Right lobe of liver (tissue), 4 donors: ENCODE data around the gene TBCEL.

Experiments
- CTCF ChIP-seq, 4 donors: fragments of 200-600 bp in 3 of 4; fragments of 450-650 bp in 1 of 4; IDR thresholded peaks; one replicate each; pipeline versions ENCODE4 v1.5.1 to v1.8.0; 2016 to 2022; ENCODE audit warnings: antibody characterized with exemption in 4 of 4, mild to moderate bottlenecking in 2 of 4
- POLR2A ChIP-seq: fragments of 450-650 bp; IDR thresholded peaks from one replicate; pipeline ENCODE4 v1.6.1; 2017; ENCODE audit warnings: antibody characterized with exemption, mild to moderate bottlenecking
- donor health status: DM: no; HTN: no; CAD: no.
- donor health status: DM: no; HTN: no; CAD: no.
- donor health status: DM: no; HTN: yes; CAD: no.

GRCh38 chr11:121123496-121124069 is 99.7 kb downstream of the TBCEL start:
- TF ChIP-seq CTCF (IDR thresholded peaks at IDR 0.05) (no peak), POLR2A (no peak)
